HFF-Myc (cell line): ENCODE data around the gene ALKBH5.

ENCODE experiments used
- DNase-seq: peaks from one replicate; pipeline ENCODE4 v3.0.0-alpha.2; 2011; ENCODE audit warnings: low read depth; ENCODE audit errors: extremely low read depth
- H3K4me3 ChIP-seq: replicated peaks from 2 replicates; pipeline ENCODE4 v1.5.1; 2011; ENCODE audit warnings: low read depth, mild to moderate bottlenecking, control low read depth, low read length
- TF ChIP-seq, protein P1 (sequence below): IDR thresholded peaks from 2 replicates; pipeline ENCODE4 v1.5.1; 2012; ENCODE audit warnings: mild to moderate bottlenecking, low read depth, low read length, control low read depth; ENCODE audit errors: missing control alignments

ALKBH5 gene

DNA sequence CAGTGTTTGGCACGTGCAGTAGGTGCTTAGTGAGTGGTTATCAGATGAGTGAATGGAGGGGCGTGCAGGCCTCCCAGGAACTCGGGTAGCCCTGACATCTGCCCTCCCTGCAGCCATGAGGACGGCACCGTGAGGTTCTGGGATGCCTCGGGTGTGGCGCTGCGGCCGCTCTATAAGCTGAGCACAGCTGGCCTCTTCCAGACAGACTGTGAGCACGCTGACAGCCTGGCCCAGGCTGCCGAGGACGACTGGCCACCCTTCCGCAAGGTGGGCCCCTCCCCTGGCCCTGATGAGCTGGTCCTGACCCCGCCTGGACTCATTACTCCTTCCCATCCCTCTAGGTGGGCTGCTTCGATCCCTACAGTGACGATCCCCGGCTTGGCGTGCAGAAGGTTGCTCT, 52.9 kb downstream of the ALKBH5 start:
- no peak overlapping the region for H3K4me3 ChIP-seq
- no peak for DNase-seq
- TF ChIP-seq, protein P1, sequence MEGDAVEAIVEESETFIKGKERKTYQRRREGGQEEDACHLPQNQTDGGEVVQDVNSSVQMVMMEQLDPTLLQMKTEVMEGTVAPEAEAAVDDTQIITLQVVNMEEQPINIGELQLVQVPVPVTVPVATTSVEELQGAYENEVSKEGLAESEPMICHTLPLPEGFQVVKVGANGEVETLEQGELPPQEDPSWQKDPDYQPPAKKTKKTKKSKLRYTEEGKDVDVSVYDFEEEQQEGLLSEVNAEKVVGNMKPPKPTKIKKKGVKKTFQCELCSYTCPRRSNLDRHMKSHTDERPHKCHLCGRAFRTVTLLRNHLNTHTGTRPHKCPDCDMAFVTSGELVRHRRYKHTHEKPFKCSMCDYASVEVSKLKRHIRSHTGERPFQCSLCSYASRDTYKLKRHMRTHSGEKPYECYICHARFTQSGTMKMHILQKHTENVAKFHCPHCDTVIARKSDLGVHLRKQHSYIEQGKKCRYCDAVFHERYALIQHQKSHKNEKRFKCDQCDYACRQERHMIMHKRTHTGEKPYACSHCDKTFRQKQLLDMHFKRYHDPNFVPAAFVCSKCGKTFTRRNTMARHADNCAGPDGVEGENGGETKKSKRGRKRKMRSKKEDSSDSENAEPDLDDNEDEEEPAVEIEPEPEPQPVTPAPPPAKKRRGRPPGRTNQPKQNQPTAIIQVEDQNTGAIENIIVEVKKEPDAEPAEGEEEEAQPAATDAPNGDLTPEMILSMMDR: no peak

DNA sequence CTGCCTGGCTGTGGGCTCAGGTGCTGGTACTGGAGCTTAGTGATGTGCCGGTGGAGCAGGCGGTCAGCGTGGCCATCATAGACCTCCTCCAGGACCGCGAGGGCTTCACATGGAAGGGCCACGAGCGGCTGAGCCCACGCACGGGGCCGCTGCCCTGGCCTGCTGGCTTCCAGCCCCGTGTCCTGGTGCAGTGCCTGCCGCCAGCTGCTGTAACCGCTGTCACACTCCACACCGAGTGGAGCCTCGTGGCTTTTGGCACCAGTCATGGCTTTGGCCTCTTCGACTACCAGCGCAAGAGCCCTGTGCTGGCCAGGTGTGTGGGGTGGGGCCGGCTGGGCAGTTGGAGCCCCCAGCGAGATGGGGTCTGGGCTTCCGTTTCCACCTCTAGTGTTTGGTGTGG, 53.8 kb downstream of the ALKBH5 start:
- no peak for DNase-seq
- TF ChIP-seq, protein P1: no peak
- no peak overlapping the region for H3K4me3 ChIP-seq

DNA sequence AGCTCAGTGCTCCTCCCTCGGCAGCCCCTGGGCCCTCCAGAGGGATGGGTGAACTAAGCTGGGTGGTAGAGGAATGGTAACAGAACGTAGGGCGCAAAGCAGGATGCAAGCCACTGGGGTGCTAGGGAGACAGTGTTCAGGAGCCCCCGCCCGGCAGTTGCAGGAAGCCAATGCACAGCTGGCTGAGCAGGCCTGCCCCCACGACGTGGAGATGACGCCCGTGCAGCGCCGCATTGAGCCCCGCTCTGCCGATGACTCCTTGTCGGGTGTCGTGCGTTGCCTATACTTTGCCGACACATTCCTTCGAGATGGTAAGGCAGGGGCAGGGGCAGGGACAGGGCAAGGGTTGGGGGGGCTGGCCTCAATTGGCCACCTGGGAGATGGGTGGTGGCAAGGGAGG, 54.7 kb downstream of the ALKBH5 start:
- DNase-seq: no peak
- TF ChIP-seq, protein P1: no peak

DNA sequence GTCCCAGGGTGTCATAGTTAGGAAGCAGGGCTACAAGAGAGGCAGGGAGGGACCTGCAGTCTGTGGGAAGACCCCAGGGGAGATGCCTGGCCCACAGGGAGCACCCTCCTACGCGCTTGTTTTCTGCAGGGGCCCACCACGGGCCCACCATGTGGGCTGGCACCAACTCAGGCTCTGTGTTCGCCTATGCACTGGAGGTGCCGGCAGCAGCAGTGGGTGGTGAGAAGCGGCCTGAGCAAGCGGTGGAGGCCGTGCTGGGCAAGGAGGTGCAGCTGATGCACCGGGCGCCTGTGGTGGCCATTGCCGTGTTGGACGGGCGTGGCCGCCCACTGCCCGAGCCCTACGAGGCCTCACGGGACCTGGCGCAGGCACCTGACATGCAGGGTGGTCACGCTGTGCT, 56.8 kb downstream of the ALKBH5 start:
- DNase-seq: no peak

More for the DNA sequence above, 54.7 kb downstream of the ALKBH5 start:
- no peak overlapping the region for H3K4me3 ChIP-seq

DNA sequence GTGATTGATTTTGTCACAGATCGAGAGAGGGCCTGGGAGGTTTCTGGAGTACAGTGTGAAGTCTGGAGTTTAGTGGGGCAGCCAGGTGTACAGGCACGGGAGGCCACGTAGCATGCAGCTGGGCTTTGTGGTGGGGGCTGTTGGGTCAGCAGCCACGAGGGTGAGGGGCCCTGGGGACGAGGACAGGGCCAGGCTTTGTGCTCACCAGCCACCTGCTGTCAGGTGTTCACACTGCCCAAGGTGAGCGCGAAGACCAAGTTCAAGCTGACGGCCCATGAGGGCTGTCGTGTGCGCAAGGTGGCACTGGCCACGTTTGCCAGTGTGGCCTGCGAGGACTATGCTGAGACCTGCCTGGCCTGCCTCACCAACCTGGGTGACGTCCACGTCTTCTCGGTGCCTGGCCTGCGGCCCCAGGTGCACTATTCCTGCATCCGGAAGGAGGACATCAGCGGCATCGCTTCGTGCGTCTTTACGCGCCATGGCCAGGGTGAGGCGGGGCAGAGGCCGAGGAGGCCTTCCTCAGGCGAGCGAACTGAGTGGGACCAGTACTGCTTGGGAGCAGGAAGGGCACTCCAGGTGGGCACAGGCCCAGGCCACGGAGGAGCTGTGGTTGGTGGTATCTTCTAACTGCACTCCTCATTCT, 57.7 kb downstream of the ALKBH5 start:
- no peak overlapping the region for H3K4me3 ChIP-seq
- TF ChIP-seq, protein P1: no peak
- no peak for DNase-seq

More for the DNA sequence above, 56.8 kb downstream of the ALKBH5 start:
- no peak overlapping the region for H3K4me3 ChIP-seq
- TF ChIP-seq, protein P1: no peak

DNA sequence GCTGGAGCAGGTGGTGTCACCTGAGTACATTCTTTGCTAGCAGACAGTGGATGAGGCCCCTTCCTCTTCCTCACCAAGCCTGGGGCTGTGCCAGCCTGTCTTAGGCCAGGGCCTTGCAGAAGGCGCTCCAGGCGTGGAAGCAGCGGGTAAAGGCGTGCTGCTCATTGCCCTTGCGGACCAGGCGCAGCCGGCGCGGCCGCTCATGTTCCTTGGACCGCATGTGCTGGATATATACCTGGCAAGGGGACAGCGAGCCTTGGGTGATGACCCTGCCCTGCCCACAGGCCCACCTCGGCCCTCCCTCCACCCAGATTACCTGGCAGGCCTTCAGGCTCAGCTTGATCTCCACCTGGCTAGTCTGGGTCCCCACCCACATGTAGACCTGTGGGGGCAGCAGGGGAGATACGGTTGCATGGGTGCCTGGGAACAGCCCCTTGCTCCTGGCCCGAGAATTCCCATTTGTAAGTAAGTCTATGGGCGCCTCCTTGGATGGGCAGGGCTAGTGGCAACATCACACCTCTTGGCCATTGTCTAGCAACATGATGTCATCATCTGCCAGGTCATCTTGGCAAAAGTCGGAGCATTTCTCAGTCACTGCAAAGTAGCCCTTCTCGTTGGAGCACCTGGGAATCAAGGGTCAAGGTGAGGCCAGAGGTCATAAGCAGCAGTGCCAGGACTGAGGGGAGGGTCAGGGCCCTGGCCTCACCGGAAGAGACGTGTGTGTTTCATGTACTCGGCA, 61.6 kb downstream of the ALKBH5 start:
- no peak for DNase-seq
- H3K4me3 ChIP-seq: no peak overlapping the region
- TF ChIP-seq, protein P1: no peak
